HepG2 (cell line): ENCODE measurements around the gene LRP1-AS. TPM values are rescaled to one million over a fixed set of nuclear protein-coding genes. Genes with fewer than 3 reads are reported as not detected.

Experiments used
- ARID2 ChIP-seq: sonication (generic); formaldehyde crosslinking; IDR thresholded peaks from 2 replicates; pipeline ENCODE4 v1.8.1; 2022; ENCODE audit warnings: mild to moderate bottlenecking, missing genetic modification reagents, borderline replicate concordance
- ELF4 ChIP-seq: sonication (generic); formaldehyde crosslinking; IDR thresholded peaks from 2 replicates; pipeline ENCODE4 v1.5.0; 2020; ENCODE audit warnings: missing genetic modification reagents, mild to moderate bottlenecking, moderate library complexity, borderline replicate concordance
- EP300 ChIP-seq, 3 experiments: sonication (generic) in 1 of 3; formaldehyde crosslinking in 1 of 3; IDR thresholded peaks; 2 replicates each; pipeline versions ENCODE4 v1.5.1 to v1.6.1; 2011 to 2020; ENCODE audit warnings: low read depth in 2 of 3, low read length in 2 of 3, borderline replicate concordance in 1 of 3, improper control_type of control experiment in 1 of 3, mild to moderate bottlenecking in 1 of 3, missing genetic modification reagents in 1 of 3, moderate library complexity in 1 of 3
- ETV5 ChIP-seq: IDR thresholded peaks from 2 replicates; pipeline ENCODE4 v1.6.1; 2018; ENCODE audit warnings: missing biosample characterization, missing genetic modification reagents, inconsistent platforms, borderline replicate concordance
- FIP1L1 ChIP-seq: fragments of 200-400 bp; formaldehyde crosslinking; IDR thresholded peaks from 2 replicates; pipeline ENCODE4 v1.6.1; 2018; ENCODE audit warnings: low read depth, mild to moderate bottlenecking, low read length, moderate library complexity, borderline replicate concordance; ENCODE audit not compliant: insufficient read depth
- KLF12 ChIP-seq: sonication (generic); formaldehyde crosslinking; IDR thresholded peaks from 2 replicates; pipeline ENCODE4 v1.4.0; 2020; ENCODE audit warnings: missing genetic modification reagents, borderline replicate concordance
- KLF9 ChIP-seq: IDR thresholded peaks from 2 replicates; pipeline ENCODE4 v1.6.1; 2016; ENCODE audit warnings: low read depth
- MEIS2 ChIP-seq: sonication (generic); formaldehyde crosslinking; IDR thresholded peaks from 2 replicates; pipeline ENCODE4 v1.9.0; 2021; ENCODE audit warnings: mild to moderate bottlenecking, missing genetic modification reagents
- MYNN ChIP-seq: sonication (generic); formaldehyde crosslinking; IDR thresholded peaks from 2 replicates; pipeline ENCODE4 v1.4.0; 2020; ENCODE audit warnings: mild to moderate bottlenecking, low read depth, missing genetic modification reagents
- NFIC ChIP-seq: IDR thresholded peaks from 2 replicates; pipeline ENCODE4 v1.6.1; 2012; ENCODE audit warnings: mild to moderate bottlenecking, low read length, inconsistent platforms
- NONO ChIP-seq, 2 experiments: fragments of 450-650 bp in 1 of 2; sonication (generic) in 1 of 2; formaldehyde crosslinking in 1 of 2; IDR thresholded peaks in 1 of 2; conservative IDR thresholded peaks in 1 of 2; 2 replicates each; pipeline versions ENCODE4 v1.6.1 to v1.8.0; 2017 to 2022; ENCODE audit warnings: mild to moderate bottlenecking in 1 of 2, missing genetic modification reagents in 1 of 2, moderate library complexity in 1 of 2
- PHF21A ChIP-seq: sonication (generic); formaldehyde crosslinking; IDR thresholded peaks from 2 replicates; pipeline ENCODE4 v1.5.0; 2020; ENCODE audit warnings: mild to moderate bottlenecking, missing genetic modification reagents
- RNF2 ChIP-seq: fragments of 450-650 bp; conservative IDR thresholded peaks from 2 replicates; pipeline ENCODE4 v1.6.1; 2016; ENCODE audit warnings: low read depth
- SALL2 ChIP-seq: sonication (generic); formaldehyde crosslinking; IDR thresholded peaks from 2 replicates; pipeline ENCODE4 v1.8.1; 2023; ENCODE audit warnings: mild to moderate bottlenecking, missing genetic modification reagents, inconsistent platforms
- SKI ChIP-seq: fragments of 450-650 bp; IDR thresholded peaks from one replicate; pipeline ENCODE4 v1.6.1; 2018; ENCODE audit warnings: mild to moderate bottlenecking; ENCODE audit not compliant: partially characterized antibody
- SP4 ChIP-seq: sonication (generic); formaldehyde crosslinking; IDR thresholded peaks from 2 replicates; pipeline ENCODE4 v1.8.1; 2023; ENCODE audit warnings: mild to moderate bottlenecking, missing genetic modification reagents
- TRIM24 ChIP-seq: sonication (generic); formaldehyde crosslinking; IDR thresholded peaks from 2 replicates; pipeline ENCODE4 v1.8.0; 2022; ENCODE audit warnings: mild to moderate bottlenecking, missing genetic modification reagents
- ZBTB42 ChIP-seq: sonication (generic); formaldehyde crosslinking; IDR thresholded peaks from 2 replicates; pipeline ENCODE4 v1.5.0; 2020; ENCODE audit warnings: mild to moderate bottlenecking, missing genetic modification reagents
- ZMYM4 ChIP-seq: sonication (generic); formaldehyde crosslinking; IDR thresholded peaks from 2 replicates; pipeline ENCODE4 v1.8.1; 2023; ENCODE audit warnings: mild to moderate bottlenecking, missing genetic modification reagents
- ZNF12 ChIP-seq: sonication (generic); formaldehyde crosslinking; IDR thresholded peaks from 2 replicates; pipeline ENCODE4 v1.5.0; 2020; ENCODE audit warnings: missing genetic modification reagents
- ZNF205 ChIP-seq: IDR thresholded peaks from 2 replicates; pipeline ENCODE4 v1.6.1; 2018; ENCODE audit warnings: missing biosample characterization, missing genetic modification reagents
- ZNF3 ChIP-seq: IDR thresholded peaks from 2 replicates; pipeline ENCODE4 v1.7.0; 2017; ENCODE audit warnings: inconsistent platforms
- ZNF44 ChIP-seq: sonication (generic); formaldehyde crosslinking; IDR thresholded peaks from 2 replicates; pipeline ENCODE4 v1.5.1; 2020; ENCODE audit warnings: mild to moderate bottlenecking, missing genetic modification reagents
- ZNF556 ChIP-seq: sonication (generic); formaldehyde crosslinking; IDR thresholded peaks from 2 replicates; pipeline ENCODE4 v1.4.0; 2020; ENCODE audit warnings: mild to moderate bottlenecking, missing genetic modification reagents, borderline replicate concordance
- ZNF562 ChIP-seq: sonication (generic); formaldehyde crosslinking; IDR thresholded peaks from 2 replicates; pipeline ENCODE4 v1.8.0; 2022; ENCODE audit warnings: missing genetic modification reagents, borderline replicate concordance
- ZNF737 ChIP-seq: sonication (generic); formaldehyde crosslinking; IDR thresholded peaks from 2 replicates; pipeline ENCODE4 v1.5.0; 2020; ENCODE audit warnings: missing genetic modification reagents, mild to moderate bottlenecking, borderline replicate concordance
- ZNF761 ChIP-seq: sonication (generic); formaldehyde crosslinking; conservative IDR thresholded peaks from 2 replicates; pipeline ENCODE4 v1.4.0; 2020; ENCODE audit warnings: mild to moderate bottlenecking, missing genetic modification reagents
- ZNF768 ChIP-seq: sonication (generic); formaldehyde crosslinking; IDR thresholded peaks from 2 replicates; pipeline ENCODE4 v1.4.0; 2020; ENCODE audit warnings: missing genetic modification reagents
- polyA plus RNA-seq, 8 experiments: library from polyadenylated mRNA; depleted of rRNA in 3 of 8; stranded (reverse) in 7 of 8; unstranded in 1 of 8; fragments of >200 nt; fragmentation: Illumina TruSeq in 4 of 8; extraction: Trizol in 4 of 8; gene quantifications; 2 replicates each; pipeline versions ENCODE4 v1.2.1 to v1.2.3, GENCODE V29; 2011 to 2016; ENCODE audit warnings: low read depth in 4 of 8, missing spikeins in 1 of 8, mixed read lengths in 1 of 8; ENCODE audit not compliant: insufficient read depth in 1 of 8
- total RNA-seq, 5 experiments: library from RNA; depleted of rRNA; stranded (reverse); fragments of >200 nt; fragmentation: Illumina TruSeq; extraction: Trizol; gene quantifications; 2 replicates each; pipeline ENCODE4 v1.2.3, GENCODE V29; 2016; ENCODE audit warnings: low read depth in 1 of 5
- TF ChIP-seq, protein P1 (sequence below): IDR thresholded peaks from 2 replicates; pipeline ENCODE4 v1.6.1; 2016; ENCODE audit warnings: low read depth, borderline replicate concordance
- TF ChIP-seq, protein P2 (sequence below): sonication (generic); formaldehyde crosslinking; conservative IDR thresholded peaks from 2 replicates; pipeline ENCODE4 v1.5.0; 2020; ENCODE audit warnings: missing genetic modification reagents

LRP1-AS gene
- total and polyA plus RNA-seq, 2 of the 13 experiments (the other 11 are each of a cell fraction or from before 2014, with no cell fraction given), result 0.20 TPM; not detected in 1

DNA sequence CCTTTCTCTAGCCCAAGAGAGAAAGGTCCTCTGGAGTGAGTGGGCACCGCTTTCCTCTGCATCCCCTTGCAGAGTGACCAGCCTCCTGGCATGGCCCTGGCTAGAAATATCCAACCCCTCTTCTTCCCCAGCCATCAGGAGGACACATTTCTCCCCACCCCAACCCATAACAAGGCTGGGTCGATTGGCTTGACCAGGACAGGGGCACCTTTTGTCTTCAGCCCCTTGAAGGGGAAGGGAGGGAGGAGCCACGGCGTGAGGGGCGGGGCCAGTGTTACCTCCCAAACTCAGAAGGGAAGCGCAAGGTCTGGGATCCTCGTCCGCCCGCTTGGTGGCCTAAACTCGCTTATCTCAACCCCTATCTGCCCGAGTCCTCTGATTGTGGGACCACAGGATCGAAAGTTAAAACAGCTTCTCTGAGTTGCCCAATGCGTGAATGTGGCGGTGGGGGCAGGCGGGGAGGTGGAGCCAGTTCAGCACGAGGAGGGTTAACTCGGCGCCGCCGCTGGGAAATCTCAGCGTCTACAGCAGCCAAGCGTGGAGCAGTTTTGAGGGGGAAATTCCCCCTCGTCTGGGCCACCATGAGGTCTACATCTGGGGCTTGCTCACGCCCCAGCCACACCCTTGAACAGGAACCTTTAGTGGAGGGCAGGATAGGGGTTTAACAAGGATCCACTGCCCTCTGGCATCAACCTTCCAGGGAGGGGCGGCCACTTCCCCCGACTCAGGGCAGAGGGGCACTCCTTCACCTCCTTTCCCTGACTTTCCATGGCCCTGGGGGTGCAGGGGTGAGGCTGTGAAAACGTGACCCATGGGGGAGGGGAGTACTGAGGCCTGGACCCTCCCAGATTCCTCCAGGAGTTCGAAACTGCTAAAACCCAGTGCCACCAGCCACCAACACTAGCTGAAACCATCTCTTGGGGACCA is 37.1 kb downstream of the LRP1-AS start (continued):
- no peak for TF ChIP-seq ARID2 (CRISPR knock-in tag)
- TF ChIP-seq RNF2, result no peak
- no peak for TF ChIP-seq ZNF205 (CRISPR knock-in tag)
- no peak for TF ChIP-seq KLF9
- no peak for TF ChIP-seq KLF12 (CRISPR knock-in tag)
- TF ChIP-seq ZBTB42 (CRISPR knock-in tag), result no peak
- TF ChIP-seq ZNF12 (CRISPR knock-in tag), result no peak
- TF ChIP-seq, protein P1, sequence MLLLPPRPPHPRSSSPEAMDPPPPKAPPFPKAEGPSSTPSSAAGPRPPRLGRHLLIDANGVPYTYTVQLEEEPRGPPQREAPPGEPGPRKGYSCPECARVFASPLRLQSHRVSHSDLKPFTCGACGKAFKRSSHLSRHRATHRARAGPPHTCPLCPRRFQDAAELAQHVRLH, result peak; percentile 42; the same call in 1 of the 2 replicates
- TF ChIP-seq TRIM24 (CRISPR knock-in tag), result no peak
- peak in 1 of 2 experiments; percentile 25; a peak in 1 of 4 replicates for TF ChIP-seq EP300 (IDR thresholded peaks at IDR 0.05; ENCODE audit: low read depth in 2 of 2, low read length in 2 of 2)
- TF ChIP-seq EP300 (CRISPR knock-in tag; IDR thresholded peaks at IDR 0.05; ENCODE audit: borderline replicate concordance), result no peak
- no peak for TF ChIP-seq ZNF3 (CRISPR knock-in tag)
- no peak for TF ChIP-seq NONO (IDR thresholded peaks at IDR 0.05)
- no peak for TF ChIP-seq NONO (CRISPR knock-in tag; conservative IDR thresholded peaks at IDR 0.05)
- peak; percentile 41; the same call in 1 of the 2 replicates for TF ChIP-seq PHF21A (CRISPR knock-in tag)
- TF ChIP-seq, protein P2, sequence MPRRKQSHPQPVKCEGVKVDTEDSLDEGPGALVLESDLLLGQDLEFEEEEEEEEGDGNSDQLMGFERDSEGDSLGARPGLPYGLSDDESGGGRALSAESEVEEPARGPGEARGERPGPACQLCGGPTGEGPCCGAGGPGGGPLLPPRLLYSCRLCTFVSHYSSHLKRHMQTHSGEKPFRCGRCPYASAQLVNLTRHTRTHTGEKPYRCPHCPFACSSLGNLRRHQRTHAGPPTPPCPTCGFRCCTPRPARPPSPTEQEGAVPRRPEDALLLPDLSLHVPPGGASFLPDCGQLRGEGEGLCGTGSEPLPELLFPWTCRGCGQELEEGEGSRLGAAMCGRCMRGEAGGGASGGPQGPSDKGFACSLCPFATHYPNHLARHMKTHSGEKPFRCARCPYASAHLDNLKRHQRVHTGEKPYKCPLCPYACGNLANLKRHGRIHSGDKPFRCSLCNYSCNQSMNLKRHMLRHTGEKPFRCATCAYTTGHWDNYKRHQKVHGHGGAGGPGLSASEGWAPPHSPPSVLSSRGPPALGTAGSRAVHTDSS (CRISPR knock-in tag), result no peak
- peak; percentile 25; the same call in 1 of the 2 replicates for TF ChIP-seq SP4
- TF ChIP-seq ZNF737, result no peak
- no peak; the same call in none of the 2 replicates for TF ChIP-seq ETV5
- no peak for TF ChIP-seq ZNF768 (CRISPR knock-in tag)
- no peak for TF ChIP-seq ELF4 (CRISPR knock-in tag)
- TF ChIP-seq ZNF556 (CRISPR knock-in tag), result peak; percentile 39; the same call in 1 of the 2 replicates
- TF ChIP-seq FIP1L1, result no peak
- TF ChIP-seq ZNF761, result 0 out of 2 replicates have a peak, but pooled peaks have one; percentile 46
- TF ChIP-seq SALL2 (CRISPR knock-in tag), result no peak
- TF ChIP-seq ZMYM4, result no peak
- no peak; the same call in 1 of the 2 replicates for TF ChIP-seq MEIS2 (CRISPR knock-in tag)
- no peak for TF ChIP-seq SKI
- TF ChIP-seq MYNN (CRISPR knock-in tag), result no peak
- TF ChIP-seq ZNF44 (CRISPR knock-in tag), result no peak
- no peak for TF ChIP-seq ZNF562 (CRISPR knock-in tag)
- TF ChIP-seq NFIC, result no peak
